IPS-15b (cell line): ENCODE data around the gene ST3GAL4.
"Not testable (repeated sequence)": the region's sequence is repeated elsewhere in the genome, so short reads cannot be mapped to it uniquely, and the experiment has no call there.

Source experiments
- H3K27me3 ChIP-seq: one replicate; pipeline ENCODE4 v1.6.1; 2013; ENCODE audit warnings: low read length; ENCODE audit not compliant: control insufficient read depth, insufficient read depth
- H3K36me3 ChIP-seq: one replicate; pipeline ENCODE4 v1.6.1; 2013; ENCODE audit warnings: low read length; ENCODE audit not compliant: control insufficient read depth, insufficient read depth
- H3K4me1 ChIP-seq: one replicate; pipeline ENCODE4 v1.6.1; 2013; ENCODE audit warnings: mild to moderate bottlenecking, low read length; ENCODE audit not compliant: control insufficient read depth, insufficient read depth
- H3K4me3 ChIP-seq: one replicate; pipeline ENCODE4 v1.5.1; 2013; ENCODE audit warnings: low read depth, low read length
- H3K9ac ChIP-seq: one replicate; pipeline ENCODE4 v1.6.1; 2013; ENCODE audit warnings: low read depth, mild to moderate bottlenecking, low read length
- H3K9me3 ChIP-seq: one replicate; pipeline ENCODE4 v1.6.1; 2013; ENCODE audit warnings: mild to moderate bottlenecking, low read length; ENCODE audit not compliant: control insufficient read depth, insufficient read depth

ST3GAL4 gene

DNA sequence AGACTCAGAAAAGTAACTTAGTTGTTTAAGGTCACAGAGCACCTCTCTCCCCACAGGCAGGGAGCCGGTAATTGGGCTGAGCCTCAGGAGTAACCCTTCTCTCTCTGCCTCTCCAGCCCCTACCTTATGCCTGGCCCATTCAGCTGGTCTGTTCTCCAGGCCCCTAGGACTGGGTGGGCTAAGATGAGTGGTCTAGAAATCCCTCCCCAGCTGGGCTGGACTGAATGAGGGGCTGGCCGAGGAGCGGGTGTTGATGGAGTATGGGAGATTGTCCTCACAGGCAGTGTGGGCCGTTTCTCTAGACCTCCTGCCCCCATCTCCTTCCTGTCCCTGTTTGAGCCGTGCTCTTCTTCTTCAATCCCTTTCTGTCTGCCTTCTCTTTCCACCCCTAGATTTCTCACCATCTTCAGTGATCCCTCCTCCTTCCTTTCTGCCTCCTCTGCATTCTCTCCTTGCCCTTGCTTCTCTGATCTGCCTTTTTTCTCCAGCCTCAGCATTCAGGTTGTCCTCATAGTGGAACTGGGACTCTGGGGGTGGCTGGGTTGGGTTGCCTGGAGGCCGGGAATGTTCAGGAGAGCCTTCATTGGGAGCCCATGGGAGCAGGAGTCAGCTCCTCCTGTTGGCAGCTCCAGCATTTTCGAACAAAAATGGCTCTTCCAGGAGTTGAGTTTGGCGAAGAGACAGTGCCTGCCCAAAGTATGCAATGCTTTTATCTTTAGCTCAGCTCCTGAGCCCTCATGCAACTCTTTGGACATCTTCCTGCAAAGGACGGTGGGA lies 7.6 kb downstream of the ST3GAL4 start:
- peaks cover 4% of the 10 kb centered on the region for H3K4me1 ChIP-seq
- H3K9me3 ChIP-seq = no peaks in the 10 kb centered on the region
- H3K36me3 ChIP-seq = peaks cover 2% of the 10 kb centered on the region
- H3K27me3 ChIP-seq = no peaks in the 10 kb centered on the region
- no peak overlapping the region for H3K4me3 ChIP-seq
- no peak overlapping the region for H3K9ac ChIP-seq

DNA sequence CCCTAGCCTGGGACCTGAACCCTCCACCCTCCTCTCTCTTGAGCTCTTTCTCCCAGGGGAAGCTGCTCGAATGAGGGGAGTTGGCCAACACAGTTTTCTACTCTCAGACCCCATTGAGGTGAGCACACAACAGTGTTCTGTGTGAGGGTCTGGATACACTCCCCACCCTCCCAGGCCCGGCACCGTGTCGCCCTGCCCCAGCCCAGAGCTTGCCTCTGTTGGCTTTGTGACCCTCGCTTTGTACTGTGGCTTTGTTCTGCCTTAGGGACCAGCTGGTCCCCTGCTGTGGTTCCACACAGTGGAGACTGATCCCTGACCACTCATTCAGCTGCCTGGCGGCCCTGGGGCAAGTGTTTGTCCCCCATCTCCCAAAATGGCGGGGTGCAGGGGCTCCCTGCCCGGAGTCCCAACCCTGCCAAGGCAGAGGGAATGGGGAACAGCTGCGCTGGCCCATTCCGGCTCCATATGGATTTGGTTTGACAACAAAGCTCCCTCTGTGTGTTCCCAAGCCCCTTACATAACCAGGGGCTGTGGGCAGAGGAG lies 8.3 kb downstream of the ST3GAL4 start:
- no peak overlapping the region for H3K4me3 ChIP-seq
- H3K9me3 ChIP-seq = no peaks in the 10 kb centered on the region
- no peaks in the 10 kb centered on the region for H3K27me3 ChIP-seq
- H3K36me3 ChIP-seq = peaks cover under 1% of the 10 kb centered on the region
- H3K4me1 ChIP-seq = peaks cover 4% of the 10 kb centered on the region
- peak overlapping the region; percentile 12 for H3K9ac ChIP-seq

DNA sequence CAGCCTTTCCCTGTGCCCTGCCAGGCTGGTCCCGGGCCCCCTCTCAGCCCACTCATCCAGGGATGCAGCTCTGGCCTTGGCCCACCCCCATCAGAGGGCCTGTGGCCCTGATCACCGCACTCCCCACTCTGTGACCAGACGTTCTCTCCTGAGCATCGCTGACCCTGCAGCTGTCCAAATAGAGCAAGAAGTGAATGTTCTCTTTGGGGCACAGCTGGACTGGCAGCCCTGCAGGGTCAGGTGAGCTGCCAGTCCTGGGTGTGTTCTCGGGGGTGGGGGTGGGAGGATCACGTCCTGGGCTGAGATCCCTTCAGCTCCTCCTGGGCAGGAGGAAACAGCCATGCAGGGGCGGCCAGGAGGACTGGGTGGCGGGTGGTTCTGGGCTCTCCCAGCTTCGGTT lies 9.2 kb downstream of the ST3GAL4 start:
- H3K4me1 ChIP-seq, H3K9me3 ChIP-seq, H3K36me3 ChIP-seq, H3K9ac ChIP-seq, H3K4me3 ChIP-seq, H3K27me3 ChIP-seq: not testable (repeated sequence)

DNA sequence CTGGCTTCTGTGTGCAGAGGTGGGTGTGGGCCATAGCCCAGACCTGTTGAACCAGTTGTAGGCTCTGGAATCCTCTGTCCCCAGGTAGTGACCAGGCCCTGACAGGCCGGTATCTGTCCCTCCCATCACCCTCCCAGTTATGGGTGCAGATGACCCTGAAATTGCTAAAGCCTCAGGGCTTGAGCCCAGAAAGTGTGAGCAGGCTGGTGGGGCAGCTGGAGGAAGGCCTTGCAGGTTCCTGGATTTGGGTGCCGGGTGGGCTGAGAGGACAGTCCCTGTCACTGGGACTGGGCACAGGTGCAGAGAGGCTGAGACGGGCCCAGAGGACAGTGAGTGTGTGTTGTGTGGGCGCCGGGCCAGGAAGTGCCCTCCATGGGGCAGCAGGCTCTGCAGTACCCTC lies 10.0 kb downstream of the ST3GAL4 start:
- H3K36me3 ChIP-seq, H3K4me3 ChIP-seq, H3K4me1 ChIP-seq, H3K9ac ChIP-seq, H3K9me3 ChIP-seq, H3K27me3 ChIP-seq: not testable (repeated sequence)

DNA sequence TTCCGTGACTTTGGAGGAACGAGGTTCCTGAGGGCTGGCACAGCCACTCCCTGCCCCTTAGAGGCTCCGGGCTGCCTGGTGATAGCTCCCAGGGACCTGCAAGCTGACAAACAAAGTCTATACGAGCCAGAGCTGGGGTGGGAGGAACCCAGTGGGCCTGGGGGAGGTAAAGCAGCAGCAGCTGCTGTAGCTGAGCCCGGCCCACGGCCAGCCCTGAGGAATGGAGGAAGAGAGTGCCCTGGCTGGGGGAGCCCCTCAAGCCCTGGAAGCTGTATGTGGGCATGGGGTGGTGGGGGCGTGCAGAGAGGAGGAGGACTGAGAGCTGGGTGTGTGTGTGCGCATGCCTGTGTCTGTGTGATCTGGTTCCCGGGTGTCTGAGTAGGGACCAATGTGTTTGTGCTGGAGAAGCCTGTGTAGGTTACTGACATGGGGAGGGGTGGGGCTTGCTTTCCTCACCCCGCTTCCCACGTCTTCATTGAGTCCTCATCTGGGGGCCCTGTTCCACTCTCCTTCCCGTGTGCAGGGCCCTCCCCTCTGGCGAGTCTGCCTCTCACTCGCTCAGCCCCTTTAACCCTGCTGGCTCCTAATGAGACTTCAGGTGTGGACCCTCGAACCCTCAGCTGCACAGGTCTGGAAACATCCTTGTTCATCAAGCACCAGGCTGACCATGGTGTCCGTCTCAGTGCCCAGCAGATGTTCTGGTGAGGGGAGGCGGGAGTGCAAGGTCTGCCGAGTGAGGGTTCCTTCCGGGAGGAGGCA lies 10.8 kb downstream of the ST3GAL4 start:
- Histone ChIP-seq H3K9me3 (no peaks in the 10 kb centered on the region), H3K4me1 (peaks cover 4% of the 10 kb centered on the region), H3K4me3 (no peak overlapping the region), H3K9ac (no peak overlapping the region), H3K36me3 (no peaks in the 10 kb centered on the region), H3K27me3 (no peaks in the 10 kb centered on the region)

DNA sequence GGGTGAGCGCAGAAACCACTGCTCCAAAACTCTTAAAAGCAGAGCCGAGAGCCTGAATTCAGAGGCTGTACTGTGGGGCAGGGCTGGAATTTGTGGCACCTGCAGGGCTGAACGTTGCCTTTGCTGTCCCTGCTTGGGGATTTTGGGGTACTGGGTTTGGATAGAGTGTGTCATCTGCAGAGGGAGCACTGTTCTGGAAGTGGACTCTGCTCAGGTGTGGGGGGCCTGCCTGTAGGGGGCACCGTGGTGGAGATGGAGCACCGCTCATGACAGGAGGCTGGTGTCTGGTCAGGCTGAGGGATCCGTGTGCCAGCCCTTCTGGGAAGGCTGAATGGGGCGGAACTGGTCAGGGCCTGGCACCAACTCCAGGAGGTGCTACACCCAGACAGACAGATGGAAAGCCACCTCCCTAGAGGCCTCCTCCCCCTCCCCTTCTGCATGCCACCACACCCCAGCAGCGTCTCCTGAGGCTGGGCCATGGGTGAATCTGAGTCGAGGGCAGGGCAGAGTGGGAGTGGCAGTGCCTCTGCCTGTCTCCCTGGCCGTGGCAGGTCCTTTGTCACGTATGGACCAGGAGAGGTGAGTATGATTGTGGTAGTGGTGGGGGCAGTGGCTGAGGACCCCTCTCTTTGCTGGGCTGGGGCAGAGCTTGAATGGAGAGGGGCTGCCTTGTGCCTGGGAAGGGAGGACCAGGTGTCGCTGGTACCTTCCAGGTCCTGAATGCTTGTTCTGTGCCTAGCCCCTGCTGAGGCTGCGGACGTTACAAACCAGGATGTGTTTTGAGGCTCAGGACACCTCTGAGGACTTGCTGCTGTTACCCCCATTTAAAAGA lies 11.6 kb downstream of the ST3GAL4 start:
- not testable (repeated sequence) for H3K27me3 ChIP-seq, H3K4me3 ChIP-seq, H3K4me1 ChIP-seq, H3K36me3 ChIP-seq, H3K9ac ChIP-seq, H3K9me3 ChIP-seq

DNA sequence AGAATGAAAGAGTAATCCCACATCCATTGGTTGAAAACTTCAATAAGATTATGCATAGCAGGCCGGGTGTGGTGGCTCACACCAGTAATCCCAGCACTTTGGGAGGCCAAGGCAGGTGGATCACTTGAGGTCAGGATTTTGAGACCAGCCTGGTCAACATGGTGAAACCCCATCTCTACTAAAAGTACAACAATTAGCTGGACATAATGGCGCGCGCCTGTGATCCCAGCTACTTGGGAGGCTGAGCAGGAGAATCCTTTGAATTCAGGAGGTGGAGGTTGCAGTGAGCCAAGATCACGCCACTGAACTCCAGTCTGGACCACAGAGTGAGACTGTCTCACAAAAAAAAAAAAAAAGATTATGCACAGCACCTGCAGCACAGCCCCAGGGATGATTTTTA lies 12.3 kb downstream of the ST3GAL4 start:
- H3K9me3 ChIP-seq, H3K9ac ChIP-seq, H3K4me1 ChIP-seq, H3K27me3 ChIP-seq, H3K4me3 ChIP-seq, H3K36me3 ChIP-seq: not testable (repeated sequence)

DNA sequence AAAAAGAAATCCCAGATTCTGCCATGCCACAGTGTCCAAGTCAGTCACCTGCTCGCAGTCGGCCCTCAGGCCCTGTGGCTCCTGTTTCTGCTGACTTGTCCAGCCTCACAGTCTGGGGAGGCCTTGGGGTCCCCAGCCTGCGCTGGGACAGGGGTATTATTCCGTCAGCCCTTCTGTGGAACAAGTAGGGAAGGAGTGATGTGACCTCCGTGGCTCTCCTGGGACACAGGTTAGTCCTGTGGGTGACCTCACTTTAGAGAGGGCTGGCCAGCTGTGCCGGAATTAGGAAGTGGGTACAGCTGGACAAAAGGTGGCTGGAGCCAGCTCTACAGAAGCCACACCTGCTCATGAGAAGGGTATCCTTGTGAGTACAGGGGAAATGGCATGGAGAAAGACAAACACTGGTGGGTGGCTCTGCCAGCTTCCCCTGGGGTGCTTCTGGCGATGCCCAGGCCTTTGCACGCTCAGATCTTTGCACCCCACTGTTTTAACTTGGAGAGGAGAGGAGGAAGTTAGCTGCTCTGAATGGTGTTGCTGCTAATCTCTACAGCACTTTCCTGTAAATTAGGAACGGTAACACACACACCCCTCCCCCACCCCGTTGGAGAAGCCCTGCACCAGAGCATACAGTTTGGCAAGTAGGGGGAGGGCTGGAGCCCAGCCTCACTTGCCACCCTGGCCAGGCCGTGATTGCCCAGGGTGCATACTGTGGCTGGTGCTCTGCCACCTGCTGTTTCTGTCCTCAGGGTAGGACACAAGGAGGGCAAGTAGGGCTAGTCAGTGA lies 13.0 kb downstream of the ST3GAL4 start:
- not testable (repeated sequence) for H3K9me3 ChIP-seq, H3K9ac ChIP-seq, H3K36me3 ChIP-seq, H3K27me3 ChIP-seq, H3K4me3 ChIP-seq, H3K4me1 ChIP-seq

DNA sequence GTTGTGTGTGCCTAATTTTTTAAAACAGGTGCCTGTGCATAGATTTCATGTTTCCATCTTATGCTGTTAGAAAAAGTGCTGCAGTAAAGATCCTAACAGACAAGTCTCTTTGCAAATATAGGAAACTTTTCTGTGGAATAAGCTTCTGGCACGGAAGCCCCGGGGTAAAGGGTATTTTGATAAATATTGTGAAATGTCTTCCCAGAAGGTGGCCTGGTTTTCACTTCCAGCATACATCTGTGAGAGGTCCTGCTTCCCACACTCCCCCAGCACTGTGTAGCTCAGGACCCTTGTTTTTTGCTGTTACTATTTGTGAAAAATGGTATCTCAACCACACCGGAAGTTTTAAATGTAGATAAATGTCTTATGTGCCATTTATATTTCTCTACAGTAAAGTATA lies 14.5 kb downstream of the ST3GAL4 start:
- no peaks in the 10 kb centered on the region for H3K9me3 ChIP-seq
- no peaks in the 10 kb centered on the region for H3K36me3 ChIP-seq
- no peak overlapping the region for H3K9ac ChIP-seq
- peaks cover 2% of the 10 kb centered on the region for H3K4me1 ChIP-seq
- no peak overlapping the region for H3K4me3 ChIP-seq
- H3K27me3 ChIP-seq = no peaks in the 10 kb centered on the region

DNA sequence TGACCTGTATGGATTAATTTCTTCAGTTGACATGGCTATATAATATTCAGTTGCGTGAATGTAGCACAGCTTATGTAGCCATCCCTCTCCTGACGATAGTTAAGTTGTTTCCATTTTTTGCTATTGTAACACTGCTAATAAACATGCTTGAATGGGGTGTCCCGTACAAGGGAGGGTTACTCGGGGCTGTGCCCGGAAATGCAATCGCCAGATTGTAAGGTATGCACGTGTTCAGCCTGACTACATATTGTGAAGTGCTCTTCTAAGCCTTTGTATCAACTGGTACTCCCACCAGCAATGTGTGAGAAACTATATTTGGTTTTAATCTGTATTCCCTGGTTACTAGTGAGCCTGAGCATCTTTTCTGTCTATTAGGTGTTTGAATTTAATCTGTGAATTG lies 16.1 kb downstream of the ST3GAL4 start:
- Histone ChIP-seq H3K9me3 (no peaks in the 10 kb centered on the region), H3K36me3 (no peaks in the 10 kb centered on the region), H3K27me3 (no peaks in the 10 kb centered on the region), H3K4me3 (no peak overlapping the region), H3K9ac (no peak overlapping the region), H3K4me1 (peaks cover 2% of the 10 kb centered on the region)

DNA sequence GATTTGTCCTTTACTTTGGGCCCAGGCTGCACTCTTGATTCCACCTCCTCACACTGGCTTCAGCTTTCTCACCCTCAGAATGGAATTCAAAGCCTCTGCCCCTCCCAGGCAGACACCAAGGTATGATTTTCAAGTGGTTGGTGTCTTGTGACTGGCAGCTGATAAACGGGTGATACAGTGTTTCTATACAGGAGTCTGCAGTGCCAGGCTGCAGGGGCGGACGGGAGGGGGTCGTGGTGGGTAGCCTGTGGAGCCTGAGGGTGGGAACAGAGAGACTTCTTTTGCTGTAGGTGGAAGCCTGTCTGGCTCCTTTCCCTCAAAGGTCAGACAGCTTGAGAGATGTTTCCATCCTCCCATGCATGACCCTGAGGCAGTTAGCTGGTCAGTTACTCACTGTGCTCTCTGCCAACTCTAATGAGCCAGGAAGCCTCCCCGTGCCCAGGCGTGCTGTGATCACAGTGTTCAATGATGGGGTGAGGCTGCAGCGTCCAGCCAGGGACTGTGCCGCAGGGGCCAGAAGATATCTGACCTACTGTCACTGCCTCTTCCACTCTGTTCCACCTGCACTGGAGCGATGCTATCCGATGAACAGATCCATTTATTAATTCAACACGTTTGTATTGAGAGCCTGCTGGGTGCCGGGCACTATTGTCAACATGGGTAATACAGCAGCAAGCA lies 18.0 kb downstream of the ST3GAL4 start:
- H3K4me3 ChIP-seq, H3K36me3 ChIP-seq, H3K9me3 ChIP-seq, H3K9ac ChIP-seq, H3K4me1 ChIP-seq, H3K27me3 ChIP-seq: not testable (repeated sequence)
